ENCODE data around the gene CDH16.

The CDH16 gene

GRCh38 chr16:66913081-66913480 lies 5.6 kb downstream of the CDH16 start:
- in situ Hi-C loops (cut with HindIII; ENCODE audit: low sequenced_read_pairs): no loop called here

DNA sequence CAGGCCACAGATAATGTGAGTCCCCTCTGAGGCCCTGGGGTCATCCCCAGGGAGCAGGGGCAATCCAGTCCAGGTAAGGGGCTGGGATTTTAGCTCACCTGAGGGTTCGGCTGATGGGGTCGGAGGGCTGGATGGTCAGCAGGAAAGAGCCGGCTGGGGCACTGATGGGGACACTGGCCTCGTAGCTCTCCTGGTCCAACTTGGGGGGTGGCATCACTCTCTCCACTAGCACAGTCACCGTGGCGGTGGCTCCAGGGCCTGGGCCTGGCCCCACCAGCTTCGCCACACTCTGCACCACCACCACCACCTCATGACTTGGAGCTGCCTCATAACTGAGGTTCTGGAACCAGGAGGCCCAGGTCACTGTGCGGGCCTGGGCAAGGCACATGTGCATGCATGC lies 6.9 kb downstream of the CDH16 start:
- in situ Hi-C loops (cut with HindIII; ENCODE audit: low sequenced_read_pairs): no loop called here

DNA sequence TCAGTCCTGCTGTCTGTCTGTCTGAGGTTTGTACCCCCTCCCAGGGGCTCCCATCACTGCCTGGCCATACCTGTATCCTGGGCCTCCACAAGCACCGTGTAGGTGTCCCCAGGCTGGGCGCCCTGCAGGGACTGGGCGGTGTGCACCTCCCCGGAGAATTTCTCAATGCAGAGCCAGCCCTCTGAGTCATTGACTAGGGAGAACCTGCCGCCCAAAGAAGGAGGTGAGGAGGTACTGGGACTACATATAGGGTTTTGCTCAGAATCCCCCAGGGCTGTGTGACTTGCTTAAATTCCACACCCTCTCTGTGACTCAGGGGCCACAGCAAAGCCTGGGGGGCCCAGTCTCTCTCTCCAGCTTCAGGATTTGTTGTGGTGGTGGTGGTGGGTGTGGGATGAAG lies 7.6 kb downstream of the CDH16 start:
- in situ Hi-C loops (cut with HindIII; ENCODE audit: low sequenced_read_pairs): no loop called here

DNA sequence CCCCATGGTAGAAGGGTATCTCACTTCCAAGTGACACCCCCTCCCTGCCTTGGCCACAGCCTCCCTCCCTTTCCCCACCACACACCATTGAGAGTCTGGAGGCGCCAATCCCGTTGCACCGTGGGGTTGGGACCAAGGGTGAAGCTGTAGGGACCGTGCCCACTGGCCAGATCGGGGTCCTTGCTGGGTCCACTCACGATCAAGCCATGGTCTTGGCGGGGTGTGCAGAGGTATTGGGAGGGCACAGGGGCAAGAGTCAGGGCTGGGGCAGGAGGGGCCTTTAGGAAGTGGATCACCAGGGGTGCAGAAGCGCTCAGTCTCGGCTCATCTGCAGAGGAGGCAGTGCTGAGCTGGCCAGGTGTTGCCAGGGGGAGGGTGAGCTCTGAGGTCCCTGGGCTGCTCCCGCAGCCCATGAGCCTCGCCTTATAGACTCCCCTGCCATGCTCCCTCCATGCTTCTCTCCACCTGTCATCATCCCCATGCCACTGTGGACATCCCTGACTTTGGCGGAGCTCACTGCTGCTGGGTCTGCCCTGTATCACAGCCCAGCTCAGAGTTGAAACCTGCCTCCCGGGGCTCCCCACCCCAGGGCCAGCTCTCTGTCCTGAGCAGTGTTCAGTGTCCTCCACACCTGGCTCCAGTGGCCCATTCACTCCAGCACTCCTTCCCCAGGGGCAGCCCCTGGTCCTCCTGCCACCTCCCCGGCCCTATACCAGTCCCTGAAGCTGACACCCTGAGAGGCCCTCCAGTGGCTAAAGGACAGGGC lies 8.3 kb downstream of the CDH16 start:
- in situ Hi-C loops (cut with HindIII; ENCODE audit: low sequenced_read_pairs): no loop called here

DNA sequence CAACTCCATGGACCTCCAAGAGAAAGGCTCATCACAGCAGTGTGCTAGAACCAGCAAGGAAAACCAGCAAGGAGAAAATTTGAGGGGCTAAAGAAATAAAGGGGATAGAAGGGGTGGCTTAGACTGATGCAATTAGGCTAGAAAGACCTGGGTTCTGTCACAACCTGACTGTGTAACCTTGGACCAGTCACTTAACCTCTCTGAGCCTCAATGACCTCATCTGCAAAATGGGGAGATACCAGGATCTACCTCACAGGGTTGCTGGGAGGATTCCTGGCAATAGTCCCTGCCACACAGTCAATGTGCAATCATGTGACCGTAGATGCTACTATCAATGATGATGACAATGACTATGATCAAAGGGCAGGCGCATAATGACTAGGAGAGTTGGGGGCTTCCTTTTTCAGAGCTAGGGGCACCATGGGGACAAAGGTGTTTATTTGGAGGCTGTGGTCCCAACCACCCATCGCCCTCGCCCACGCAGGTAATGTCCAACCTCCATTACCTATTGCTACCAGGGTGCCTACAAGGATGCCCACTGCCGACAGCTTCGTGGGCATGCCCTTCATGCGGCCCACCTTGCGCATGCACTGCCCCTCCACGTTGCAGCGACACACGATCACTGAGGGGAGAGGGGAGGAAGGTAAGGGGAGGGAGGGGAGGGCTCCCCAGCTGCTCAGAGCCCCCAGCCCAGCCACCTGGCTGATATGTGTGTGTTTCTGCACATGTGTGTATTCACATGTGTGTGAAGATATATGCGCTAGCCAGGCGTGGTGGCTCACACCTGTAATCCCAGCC lies 9.7 kb downstream of the CDH16 start:
- in situ Hi-C loops (cut with HindIII; ENCODE audit: low sequenced_read_pairs): no loop called here

DNA sequence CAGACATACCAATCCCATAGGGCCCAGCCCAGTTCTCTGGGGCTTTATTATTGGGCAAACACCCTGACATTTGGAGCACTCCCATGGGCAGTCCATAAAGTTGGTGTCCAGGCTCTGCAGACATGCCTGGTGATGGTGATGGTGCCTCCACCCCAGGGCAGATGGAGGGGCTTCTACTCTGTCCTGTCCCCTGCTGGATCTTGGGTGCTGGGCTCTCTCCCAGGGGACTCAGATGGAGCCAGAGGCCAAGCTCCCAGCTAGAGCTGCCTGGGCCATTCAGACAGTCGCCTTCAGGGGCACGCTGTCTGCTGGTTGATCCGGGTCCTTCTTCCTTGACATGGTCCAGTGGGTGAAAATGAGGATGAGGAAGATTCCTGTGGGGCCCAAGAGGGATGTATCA lies 10.6 kb downstream of the CDH16 start:
- in situ Hi-C loops (cut with HindIII; ENCODE audit: low sequenced_read_pairs): no loop called here

DNA sequence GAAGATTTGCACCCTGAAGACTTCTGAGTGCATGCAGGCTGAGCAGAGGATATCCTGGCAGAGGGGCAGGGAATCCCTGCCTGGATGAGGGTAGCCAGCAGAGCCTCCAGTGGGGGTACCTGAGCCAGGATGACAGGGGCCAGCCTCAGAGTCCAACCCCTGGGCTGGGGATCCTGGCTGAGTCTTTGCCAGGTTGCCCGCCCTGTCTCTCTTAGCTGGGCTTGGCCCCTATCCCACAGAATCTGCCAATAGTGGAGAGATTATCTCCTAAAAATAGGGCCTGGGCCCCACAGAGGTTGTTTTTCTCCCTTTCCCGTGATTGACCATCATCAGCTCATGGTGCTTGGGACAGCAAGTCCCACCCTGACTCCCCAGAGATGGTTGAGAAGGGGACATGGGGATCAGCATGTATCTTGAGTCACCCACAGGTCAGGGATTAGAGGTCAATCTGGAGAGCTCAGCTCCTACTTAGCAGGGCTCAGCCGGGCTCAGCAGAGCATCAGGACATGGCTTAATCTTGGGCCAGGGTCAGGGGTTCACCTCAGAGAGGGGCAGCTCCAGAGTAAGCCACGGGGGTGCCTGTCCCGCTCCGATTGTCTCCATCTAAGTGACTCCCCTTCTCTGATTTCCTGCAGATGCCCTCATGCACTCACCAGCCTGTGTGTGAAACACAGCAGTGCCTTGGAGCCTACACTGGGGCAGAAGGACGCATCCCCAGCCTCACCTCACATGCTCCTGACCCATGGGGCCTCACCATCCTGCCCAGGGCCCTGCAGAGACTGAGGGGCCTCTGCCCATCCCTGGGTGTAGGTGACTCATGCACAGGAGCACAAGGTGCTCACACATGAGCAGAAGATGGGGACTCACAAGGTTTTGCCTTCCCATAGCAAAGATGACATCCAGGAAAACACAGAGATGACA lies 11.5 kb downstream of the CDH16 start:
- in situ Hi-C loops (cut with HindIII; ENCODE audit: low sequenced_read_pairs): no loop called here

GRCh38 chr16:66905633-66906539 lies 12.8 kb downstream of the CDH16 start:
- in situ Hi-C loops (cut with HindIII; ENCODE audit: low sequenced_read_pairs): no loop called here

DNA sequence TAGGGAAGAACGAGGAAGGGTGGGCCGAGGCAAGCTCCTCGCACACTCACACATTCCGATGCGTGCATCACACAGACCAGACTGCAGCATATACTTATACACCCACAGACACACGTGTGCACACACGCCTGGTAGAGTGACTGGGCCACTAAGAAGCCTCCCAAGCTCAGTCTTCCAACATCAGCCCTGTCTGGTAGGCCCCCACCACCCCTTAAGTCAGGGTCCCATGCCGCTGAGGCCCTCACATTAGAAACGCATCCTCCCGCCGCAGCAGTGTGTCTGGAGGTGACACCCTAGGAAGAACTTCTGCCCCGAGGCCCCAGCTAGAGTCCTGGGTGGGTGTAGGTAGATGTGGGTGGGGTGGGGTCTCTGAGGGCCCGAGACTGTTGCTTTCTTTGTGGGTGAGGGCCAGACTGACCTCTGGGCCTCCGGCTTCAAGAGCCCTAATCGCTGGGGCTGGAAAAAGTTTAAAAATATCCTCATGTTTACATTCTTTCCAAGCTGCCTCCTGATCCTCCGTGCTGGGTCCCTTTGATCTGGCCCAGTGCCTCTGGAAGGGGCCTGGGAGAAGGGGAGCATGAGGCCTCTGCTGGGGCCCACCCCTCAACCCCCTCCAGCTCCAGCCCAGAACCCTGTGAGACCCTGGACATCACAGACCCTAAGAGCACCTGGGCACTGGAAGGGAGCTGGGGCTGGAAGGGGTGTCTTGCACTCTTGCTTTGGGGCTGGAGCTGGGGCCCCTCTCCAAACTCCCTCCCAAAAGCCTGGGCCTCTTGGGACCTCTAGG lies 13.6 kb downstream of the CDH16 start:
- in situ Hi-C loops (cut with HindIII; ENCODE audit: low sequenced_read_pairs): no loop called here

GRCh38 chr16:66904428-66904845 lies 14.2 kb downstream of the CDH16 start:
- in situ Hi-C loops (cut with HindIII; ENCODE audit: low sequenced_read_pairs): no loop called here

DNA sequence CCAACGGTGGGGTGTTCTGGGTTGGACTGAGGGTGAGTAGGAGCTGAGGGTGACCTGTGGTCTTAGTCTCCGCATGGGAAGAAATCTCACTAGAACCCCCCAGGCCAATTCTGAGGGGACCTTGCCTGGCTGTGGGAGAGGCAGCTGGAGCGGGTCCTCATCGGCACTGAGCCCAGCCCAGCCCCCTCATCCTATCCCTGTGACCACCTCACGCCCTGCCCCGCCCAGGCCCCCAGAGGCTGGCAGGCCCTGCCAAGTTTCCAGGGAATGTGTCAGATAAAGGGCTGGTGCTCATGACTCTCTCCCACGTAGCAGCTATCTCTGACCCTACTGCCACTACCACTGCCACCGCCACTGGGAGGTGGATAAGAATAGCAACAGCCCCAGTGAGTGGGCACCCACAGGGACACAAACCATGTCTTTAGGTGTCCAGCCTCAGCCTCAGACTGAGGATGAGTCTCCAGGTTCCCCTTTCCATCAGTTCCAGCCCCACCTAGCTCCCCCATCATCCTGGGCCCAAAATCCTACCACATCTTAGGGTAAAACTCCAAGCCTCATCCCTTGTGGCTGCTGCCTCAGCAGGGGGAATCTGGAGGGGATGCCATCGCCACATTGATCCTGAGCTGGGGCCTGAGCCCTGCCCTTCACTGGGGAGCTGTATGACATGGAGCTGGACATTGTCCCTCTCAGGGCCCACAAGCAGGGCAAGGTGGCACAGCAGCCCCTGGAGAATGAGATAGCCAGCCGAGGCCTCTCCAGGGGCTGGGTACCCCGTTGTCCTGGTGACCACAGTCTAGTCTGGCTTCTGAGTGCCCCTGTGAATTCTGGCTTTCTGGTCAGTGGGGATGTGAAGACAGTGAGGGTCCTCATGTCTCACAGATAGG lies 14.9 kb downstream of the CDH16 start:
- in situ Hi-C loops (cut with HindIII; ENCODE audit: low sequenced_read_pairs): no loop called here

GRCh38 chr16:66902648-66903543 lies 15.8 kb downstream of the CDH16 start:
- in situ Hi-C loops (cut with HindIII; ENCODE audit: low sequenced_read_pairs): no loop called here

DNA sequence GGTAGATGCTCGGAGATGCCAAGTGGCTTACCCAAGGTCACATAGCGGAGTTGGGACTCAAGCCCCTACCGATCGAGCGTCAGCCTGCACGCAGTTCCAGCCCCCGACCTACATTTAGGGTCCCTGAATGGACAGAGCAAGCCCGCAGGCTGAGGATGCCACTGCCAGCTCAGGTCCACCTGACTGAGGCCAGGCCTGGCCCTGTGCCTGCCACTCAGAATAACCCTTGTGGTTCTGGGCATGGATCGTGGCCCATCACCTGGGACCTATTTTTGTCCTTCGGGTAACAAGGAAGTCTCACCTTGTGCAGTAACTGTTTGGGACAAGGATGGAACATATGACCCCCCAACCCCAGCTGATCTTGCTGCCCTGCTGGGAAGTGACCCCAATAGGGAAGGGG lies 17.1 kb downstream of the CDH16 start:
- in situ Hi-C loops (cut with HindIII; ENCODE audit: low sequenced_read_pairs): no loop called here

DNA sequence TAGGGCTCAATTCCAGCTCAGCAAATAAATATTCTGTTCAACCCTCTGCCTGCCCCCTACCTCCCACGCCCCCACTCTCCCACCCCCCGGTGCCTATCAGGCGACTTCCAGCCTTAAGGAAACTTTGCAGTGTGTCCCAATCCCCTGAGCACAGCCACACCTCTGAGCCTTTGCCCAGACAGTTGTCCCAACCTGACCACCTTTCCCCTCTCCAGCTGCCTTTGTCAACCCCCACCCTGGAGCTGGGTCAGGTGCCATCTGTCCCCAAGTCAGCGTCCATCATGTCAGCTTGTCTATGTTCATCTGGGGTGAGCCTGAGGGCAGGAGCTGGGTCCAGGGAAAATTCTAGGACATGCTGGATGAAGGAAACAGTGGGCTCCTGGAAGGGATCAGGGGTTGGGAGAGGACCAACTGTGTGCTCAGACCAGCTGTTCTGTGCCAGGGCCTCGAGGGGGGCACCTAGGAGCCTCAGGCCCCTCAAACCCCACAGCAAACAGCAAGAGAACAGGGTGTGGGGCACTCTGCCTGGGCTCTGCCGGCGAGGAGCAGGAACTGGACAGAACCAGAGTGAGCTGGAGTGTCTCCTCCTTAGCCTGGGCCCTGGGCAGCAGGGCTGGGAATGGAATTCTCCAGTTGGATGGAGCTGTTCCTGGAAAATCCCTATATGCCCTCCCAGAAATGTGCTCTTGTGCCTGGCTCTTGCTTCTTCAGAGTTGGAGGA lies 17.8 kb downstream of the CDH16 start:
- in situ Hi-C loops (cut with HindIII; ENCODE audit: low sequenced_read_pairs): no loop called here

- in situ Hi-C loops (cut with HindIII; ENCODE audit: low sequenced_read_pairs): no loop called here
Observed at GRCh38 chr16:66899945-66900710, 18.6 kb downstream of the CDH16 start.

GRCh38 chr16:66899310-66899944 lies 19.3 kb downstream of the CDH16 start:
- in situ Hi-C loops (cut with HindIII; ENCODE audit: low sequenced_read_pairs): no loop called here
